Measurements from ENCODE around the gene MX2.

DNA sequence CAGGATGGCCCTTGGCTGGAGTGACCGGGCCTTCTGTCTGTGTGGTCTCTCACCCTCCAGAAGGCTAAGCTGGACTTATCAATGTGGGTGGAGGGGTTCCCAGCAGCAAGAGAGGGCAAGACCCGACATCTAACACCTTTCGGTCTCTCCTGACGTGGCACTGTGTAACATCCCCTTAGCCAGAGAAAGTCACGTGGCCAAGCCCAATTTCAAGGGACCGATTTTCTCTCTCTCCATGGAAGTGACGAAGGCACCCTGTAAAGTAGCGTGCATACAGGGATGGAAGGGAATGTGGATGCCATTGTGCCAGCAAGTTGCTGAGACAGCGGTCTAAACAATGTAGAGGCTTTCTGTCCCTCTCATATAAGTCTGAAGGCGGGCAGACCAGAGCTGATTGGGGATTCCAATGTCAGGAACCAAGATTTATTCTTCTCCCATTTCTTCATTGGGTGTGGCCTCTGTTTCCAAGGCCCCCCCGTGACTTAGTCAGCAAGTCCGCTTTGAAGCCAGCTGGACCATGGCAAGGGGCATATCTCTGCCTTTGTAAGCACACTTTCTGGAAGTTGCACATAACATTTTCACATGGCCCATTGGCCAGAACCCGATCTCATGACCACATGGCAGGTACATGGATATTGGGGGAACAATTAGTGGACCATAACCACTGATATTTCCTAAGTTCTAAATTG, 76.7 kb downstream of the MX2 start:
- TF ChIP-seq POLR2A (IDR thresholded peaks at IDR 0.05), result no peak
- TF ChIP-seq, protein P1, sequence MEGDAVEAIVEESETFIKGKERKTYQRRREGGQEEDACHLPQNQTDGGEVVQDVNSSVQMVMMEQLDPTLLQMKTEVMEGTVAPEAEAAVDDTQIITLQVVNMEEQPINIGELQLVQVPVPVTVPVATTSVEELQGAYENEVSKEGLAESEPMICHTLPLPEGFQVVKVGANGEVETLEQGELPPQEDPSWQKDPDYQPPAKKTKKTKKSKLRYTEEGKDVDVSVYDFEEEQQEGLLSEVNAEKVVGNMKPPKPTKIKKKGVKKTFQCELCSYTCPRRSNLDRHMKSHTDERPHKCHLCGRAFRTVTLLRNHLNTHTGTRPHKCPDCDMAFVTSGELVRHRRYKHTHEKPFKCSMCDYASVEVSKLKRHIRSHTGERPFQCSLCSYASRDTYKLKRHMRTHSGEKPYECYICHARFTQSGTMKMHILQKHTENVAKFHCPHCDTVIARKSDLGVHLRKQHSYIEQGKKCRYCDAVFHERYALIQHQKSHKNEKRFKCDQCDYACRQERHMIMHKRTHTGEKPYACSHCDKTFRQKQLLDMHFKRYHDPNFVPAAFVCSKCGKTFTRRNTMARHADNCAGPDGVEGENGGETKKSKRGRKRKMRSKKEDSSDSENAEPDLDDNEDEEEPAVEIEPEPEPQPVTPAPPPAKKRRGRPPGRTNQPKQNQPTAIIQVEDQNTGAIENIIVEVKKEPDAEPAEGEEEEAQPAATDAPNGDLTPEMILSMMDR (IDR thresholded peaks at IDR 0.05), result no peak

Data from Peyer's patch (tissue), 4 donors.